HG02884 (cell line): Measurements from ENCODE around the gene CARS1.

Experiments
- ATAC-seq: cut with Tn5 transposase; IDR thresholded peaks from one replicate; pipeline ENCODE4 v1.9.1; 2021; ENCODE audit warnings: mild to moderate bottlenecking, moderate library complexity; ENCODE audit not compliant: unreplicated experiment

The CARS1 gene

GRCh38 chr11:2994336-2994730, 62.9 kb downstream of the CARS1 start:
- no peak for ATAC-seq

DNA sequence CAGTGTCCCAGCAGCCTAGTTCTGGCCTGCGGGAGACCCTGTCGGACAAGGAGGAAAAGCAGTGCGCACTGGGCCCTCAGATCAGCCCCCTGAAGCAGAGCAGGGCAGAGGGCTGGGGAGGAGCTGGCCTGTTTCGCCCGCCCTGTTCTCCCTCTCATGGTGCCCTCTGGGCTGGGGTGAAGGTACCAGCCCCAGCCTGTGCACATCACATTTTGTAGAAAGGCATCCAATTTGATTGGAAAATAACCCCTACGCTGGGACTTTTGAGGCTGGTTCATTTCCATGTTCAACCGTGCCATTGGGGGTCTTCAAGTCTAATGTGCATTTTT, 64.3 kb downstream of the CARS1 start:
- ATAC-seq: no peak

- peak; percentile 76 for ATAC-seq
These were observed 64.8 kb downstream of the CARS1 start, which contains the start of gene NAP1L4 for GRCh38 chr11:2992234-2992996. TSS of gene NAP1L4 (minus strand) at chr11:2992329. CDS start at chr11:2979220, 13,109 bp downstream.

DNA sequence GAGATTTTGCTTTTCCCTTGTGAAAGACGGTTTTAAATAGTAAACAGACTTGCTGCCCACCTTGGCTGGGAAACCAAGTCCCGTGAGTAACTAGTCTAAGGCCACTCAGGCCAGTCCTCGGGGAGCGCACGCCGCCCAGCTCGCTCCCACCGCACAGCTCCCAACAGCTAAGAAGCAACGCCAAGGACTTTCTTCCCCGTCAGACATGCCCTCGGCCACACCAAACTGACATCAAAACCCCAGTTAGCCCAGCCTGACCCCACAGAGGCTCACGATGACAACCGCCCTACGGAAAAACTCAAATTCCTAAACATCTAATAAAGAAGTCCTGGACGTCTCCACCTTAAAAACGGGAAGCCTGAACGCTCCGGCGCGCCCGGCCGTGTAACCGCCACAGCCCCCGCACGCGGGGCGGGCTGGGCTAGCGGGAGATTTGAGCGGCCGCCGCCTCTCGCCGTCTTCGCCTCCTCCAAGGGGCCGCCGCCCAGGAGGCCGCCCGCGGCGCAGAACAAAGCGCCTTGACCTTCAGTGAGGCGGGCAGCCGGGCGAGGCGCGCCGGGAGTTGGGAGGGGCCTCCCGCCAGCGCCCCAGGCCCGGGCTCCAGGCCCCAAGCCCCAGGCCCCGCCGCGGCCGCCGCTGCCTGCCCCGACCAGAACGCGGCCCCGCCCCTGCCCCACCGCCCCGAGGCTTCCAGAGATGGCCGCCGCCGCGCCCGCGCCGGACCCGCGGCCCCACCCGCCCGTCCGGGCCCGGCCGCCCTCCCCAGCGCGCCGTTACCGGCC, 65.6 kb downstream of the CARS1 start:
- ATAC-seq: peak; percentile 22

DNA sequence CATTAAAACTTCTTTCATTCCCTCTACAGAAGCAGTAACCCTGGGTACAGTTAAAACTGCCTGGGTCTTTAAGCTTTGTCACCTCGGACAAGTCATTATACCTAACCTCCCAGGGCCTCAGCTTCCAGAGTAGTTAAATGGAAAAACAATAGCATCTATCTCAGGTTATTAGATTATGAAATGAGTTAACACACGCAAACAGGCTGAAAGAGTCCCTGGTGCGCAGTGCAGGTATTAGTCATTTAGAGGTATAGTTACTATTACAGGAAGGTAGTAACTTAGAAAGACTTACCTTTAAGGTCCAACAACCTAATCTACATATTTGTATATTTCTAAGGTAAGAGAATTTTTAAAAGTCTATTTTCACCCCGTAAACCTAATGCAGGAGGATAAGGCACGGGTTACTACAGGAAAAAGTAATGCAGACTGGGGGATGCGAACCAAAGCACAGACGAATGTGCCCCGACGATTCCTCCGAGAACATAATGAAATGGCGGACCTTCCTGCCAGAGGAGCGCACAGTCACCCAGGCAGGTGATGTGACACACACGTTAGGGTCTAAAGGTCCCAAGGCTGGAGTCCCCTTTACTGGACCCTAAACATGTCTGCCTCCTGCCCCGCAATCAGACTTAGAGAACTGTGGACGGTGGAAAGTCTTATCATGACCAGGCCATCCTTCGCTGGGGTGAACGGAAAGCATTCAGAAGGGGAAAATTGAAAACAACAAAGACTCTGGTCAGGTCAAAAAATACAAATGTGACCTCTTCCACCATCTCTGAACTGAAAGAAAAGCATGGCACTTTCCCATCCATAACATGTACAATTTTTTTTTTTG, 66.4 kb downstream of the CARS1 start:
- no peak for ATAC-seq

GRCh38 chr11:2989551-2989950, 67.7 kb downstream of the CARS1 start:
- ATAC-seq: no peak

DNA sequence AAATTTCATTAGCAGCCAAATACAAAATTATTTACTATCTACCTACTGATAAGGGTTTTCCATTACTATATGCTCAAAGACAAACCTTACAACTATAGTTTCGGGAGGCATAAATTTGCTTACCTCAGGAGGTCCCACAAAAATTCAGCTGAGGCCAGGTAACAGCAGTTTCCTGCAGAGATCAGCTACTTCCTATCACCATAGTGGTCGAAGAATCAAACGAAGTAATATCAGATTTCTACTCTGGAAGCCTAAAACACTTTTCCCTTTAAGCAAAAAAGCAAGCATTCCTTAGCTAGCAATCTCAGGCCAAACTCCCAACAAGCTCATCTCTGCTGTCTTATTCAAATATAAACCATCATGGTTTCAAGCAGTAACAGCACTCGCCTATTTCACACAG, 68.2 kb downstream of the CARS1 start:
- no peak for ATAC-seq

DNA sequence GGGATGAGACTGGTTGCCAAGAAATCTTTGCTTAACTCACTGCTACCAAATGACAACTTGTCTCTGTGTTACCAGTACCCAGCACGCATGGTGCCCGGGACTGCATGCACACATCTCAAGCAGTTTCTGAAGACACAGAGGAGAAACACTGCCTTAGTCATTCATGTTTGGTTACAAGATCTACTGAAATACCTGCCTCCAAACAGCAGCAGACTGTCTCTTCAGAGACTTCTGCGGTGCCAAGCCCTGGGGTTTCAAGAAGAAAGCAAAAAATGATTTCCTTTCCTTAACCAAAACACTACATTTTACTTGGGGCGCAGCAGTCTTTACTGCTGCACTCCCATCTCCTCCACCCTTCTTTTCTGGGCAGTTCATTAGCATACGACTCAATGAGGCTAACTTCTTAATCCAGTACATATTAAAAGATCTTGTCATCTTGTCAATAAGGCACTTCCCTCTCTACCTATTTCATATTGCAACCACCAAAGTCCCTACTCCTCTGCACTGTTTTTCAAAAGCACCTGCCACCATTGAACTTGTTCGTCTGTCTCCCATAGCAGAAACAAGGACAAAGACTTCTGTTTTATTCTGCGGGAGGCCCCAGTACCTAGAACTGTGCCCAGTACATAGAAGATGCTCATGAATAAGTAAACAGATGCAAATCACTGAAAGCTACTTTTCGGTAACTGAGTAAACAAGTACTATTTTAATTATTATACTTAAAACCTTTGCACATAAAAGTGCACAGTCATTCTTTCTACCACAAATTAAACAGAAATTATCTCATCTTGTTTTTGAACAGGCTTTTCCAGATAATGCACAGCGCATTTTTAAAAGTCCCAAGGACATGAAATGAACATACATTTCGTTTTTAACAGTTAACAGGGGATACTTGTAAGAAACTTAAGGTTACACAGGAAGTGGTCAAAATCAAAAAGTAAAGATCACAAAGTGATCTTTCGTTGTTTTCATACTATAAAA, 69.1 kb downstream of the CARS1 start:
- no peak for ATAC-seq

DNA sequence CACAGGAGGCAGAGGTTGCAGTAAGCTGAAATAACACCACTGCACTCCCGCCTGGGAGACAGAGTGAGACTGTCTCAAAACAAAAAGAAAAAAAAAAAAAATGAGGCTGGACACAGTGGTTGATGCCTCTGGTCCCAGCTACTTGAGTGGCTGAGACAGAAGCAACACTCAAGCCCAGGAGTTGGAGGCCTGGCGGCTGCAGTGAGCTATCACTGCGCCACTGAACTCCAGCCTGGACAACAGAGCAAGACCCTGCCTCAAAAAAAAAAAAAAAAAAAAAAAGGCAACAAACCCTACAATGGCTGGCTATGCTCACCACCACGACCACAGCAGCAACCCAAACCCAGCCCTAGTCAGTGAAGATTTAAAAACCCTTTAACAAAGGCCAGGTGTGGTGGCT, 73.3 kb downstream of the CARS1 start:
- ATAC-seq: no peak

DNA sequence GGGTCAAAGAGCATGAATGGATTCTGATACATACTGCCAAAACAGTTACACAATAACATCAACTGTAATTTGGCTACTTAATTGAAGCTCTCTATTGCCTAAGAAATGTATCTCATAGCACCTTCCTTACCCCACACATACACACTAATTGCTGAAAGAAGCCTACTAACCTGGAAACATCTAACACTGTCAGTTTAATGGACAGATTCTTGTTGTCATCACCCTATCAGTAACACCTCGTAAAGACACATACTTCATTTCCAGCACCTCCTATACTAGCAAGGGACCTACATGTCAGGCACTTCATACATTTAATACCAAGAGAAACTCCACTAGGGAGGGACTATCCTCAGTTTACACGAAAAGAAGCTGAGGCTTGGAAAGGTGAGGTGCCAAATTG, 75.0 kb downstream of the CARS1 start:
- ATAC-seq: no peak

DNA sequence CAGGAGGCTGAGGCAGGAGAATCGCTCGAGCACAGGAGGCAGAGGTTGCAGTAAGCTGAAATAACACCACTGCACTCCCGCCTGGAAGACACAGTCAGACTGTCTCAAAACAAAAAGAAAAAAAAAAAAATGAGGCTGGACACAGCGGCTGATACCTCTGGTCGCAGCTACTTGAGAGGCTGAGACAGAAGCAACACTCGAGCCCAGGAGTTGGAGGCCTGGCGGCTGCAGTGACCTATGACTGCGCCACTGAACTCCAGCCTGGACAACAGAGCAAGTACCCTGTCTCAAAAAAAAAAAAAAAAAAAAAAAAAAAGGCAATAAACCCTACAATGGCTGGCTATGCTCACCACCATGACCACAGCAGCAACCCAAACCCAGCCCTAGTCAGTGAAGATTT, 76.1 kb downstream of the CARS1 start:
- ATAC-seq: no peak

- no peak for ATAC-seq
These were observed 76.9 kb downstream of the CARS1 start for GRCh38 chr11:2980168-2980840.

DNA sequence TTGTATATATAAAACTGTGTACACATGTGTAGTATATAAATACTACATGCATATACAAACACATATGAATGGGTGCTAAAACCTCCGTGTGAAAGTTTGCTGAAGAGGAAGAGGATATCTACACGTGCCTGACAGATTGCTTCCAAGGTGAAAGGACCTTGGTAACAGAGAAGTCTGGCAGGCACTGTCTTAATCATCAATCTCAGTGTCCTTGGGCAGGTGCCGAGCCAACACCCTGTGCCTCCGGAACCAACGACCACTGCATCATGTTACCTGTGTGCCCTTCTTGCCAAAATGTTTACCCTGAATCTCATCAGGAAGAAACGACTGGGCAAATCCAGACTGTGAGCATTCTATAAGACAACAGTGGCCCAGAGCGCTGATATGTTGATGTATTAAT, 80.1 kb downstream of the CARS1 start:
- ATAC-seq: no peak

GRCh38 chr11:2976294-2977063, 80.7 kb downstream of the CARS1 start:
- ATAC-seq: no peak

DNA sequence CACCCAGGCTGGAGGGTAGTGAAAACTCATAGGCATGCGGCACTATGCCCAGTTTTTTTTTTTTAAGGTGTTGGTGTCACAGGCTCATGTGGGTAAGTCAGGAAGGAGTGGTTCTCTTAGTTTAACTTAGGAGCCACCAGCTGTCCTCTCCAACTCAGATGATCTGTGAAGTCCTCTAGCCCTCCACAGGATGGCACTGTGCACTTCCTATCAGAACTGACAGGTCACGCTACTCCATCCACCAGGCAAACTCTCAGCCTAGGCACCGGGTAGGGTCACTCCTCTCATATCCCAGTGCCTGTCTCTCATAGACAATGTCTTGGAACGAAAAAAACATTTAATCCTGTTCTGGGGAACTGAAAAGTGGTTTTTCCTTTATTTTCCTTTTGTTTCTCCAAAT, 81.6 kb downstream of the CARS1 start:
- no peak for ATAC-seq

GRCh38 chr11:2974272-2974671, 83.0 kb downstream of the CARS1 start:
- ATAC-seq: no peak

DNA sequence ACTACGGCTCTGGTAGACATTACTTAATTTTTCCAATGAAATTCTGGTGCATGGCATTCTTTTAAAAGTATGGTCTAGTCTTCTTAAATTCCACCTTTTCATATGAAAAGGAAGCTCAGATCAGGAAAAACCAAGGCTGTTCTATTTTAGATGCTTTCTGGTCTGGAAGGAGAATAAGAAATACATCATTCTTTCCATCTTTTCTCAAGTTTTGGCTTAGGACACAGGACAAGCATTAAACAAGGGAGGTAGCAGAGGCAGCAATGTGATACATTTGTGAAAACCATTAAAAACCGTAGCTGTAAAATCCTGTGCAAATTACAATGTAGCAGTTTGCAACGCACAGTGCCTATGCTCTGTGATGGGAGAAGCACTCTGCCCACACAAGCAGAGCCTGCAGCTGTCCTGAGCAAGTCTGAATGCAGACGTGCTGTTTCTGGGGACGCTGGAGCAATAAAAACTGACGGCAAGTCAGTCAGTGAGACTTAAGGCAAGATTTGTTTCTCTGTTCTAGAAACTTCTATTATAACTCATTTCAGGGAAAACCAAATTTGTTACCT, 88.8 kb downstream of the CARS1 start:
- no peak for ATAC-seq

- no peak for ATAC-seq
These were observed 92.4 kb downstream of the CARS1 start for GRCh38 chr11:2964782-2965181.

- no peak for ATAC-seq
These were observed 93.5 kb downstream of the CARS1 start for GRCh38 chr11:2963761-2964160.
